K562 (cell line): ENCODE measurements around the gene DNAH8. TPM values are rescaled to one million over a fixed set of nuclear protein-coding genes. Genes with fewer than 3 reads are reported as not detected.

Experiments used
- ATAC-seq: fragments of 200-7000 bp; cut with Tn5 transposase; 3 replicates; pipeline ENCODE4 v1.9.1; 2020; ENCODE audit warnings: moderate library complexity
- BruUV-seq: library from RNA; stranded (reverse); fragments of 400-500 nt; replicated peaks from 2 replicates; lab custom pipeline; 2021; lab: Mats Ljungman, UMichigan
- CTCF ChIA-PET: fragments of 300-600 bp; formaldehyde crosslinking; extraction: SDS; loops from one replicate; lab custom pipeline; 2021; ENCODE audit warnings: low intra/inter-chr PET ratio; lab: Yijun Ruan, JAX
- POLR2A ChIA-PET: fragments of 300-600, 350-650 bp; sonication (Branson Sonifier 250); formaldehyde crosslinking; extraction: SDS; loops from one replicate; lab custom pipeline; 2021; ENCODE audit warnings: antibody characterized with exemption, inconsistent platforms; lab: Yijun Ruan, JAX
- DNase-seq, 4 experiments: peaks; one replicate each; pipeline versions ENCODE4 v3.0.0 to v3.0.0-alpha.2; 2011 to 2018; ENCODE audit warnings: low spot score in 3 of 4, mixed read lengths in 3 of 4; ENCODE audit errors: extremely low read depth in 1 of 4
- FAIRE-seq: peaks from 2 replicates; lab custom pipeline; 2011; peaks lifted over from hg19 to GRCh38; lab: Jason Lieb, UNC
- H2AFZ ChIP-seq: 2 replicates; pipeline ENCODE4 v1.6.0; 2011; ENCODE audit warnings: low read depth, low read length, control low read depth, inconsistent platforms
- H3K27ac ChIP-seq: fragments of 200-600 bp; 3 replicates; pipeline ENCODE4 v1.8.0; 2011; ENCODE audit warnings: low read depth, mild to moderate bottlenecking, control low read depth, inconsistent platforms, low read length, moderate library complexity, mixed read lengths; ENCODE audit errors: extremely low read depth
- H3K27me3 ChIP-seq, 2 experiments: fragments of 300-600 bp in 1 of 2; 2 replicates in 1 of 2; 3 replicates in 1 of 2; pipeline versions ENCODE4 v1.6.0 to v1.8.0; 2011; ENCODE audit warnings: inconsistent platforms in 2 of 2, low read length in 2 of 2, mild to moderate bottlenecking in 1 of 2, mixed read lengths in 1 of 2, moderate library complexity in 1 of 2; ENCODE audit not compliant: control insufficient read depth in 2 of 2, insufficient read depth in 2 of 2
- H3K36me3 ChIP-seq: fragments of 300-600 bp; 3 replicates; pipeline ENCODE4 v1.8.0; 2011; ENCODE audit warnings: mild to moderate bottlenecking, low read length, inconsistent platforms; ENCODE audit not compliant: control insufficient read depth, insufficient read depth
- H3K4me1 ChIP-seq, 2 experiments: fragments of 200-600 bp in 1 of 2; replicated peaks in 1 of 2; 2 replicates in 1 of 2; 3 replicates in 1 of 2; pipeline versions ENCODE4 v1.5.1 to v1.8.0; 2011; ENCODE audit warnings: inconsistent platforms in 2 of 2, low read length in 2 of 2, mild to moderate bottlenecking in 1 of 2, mixed read lengths in 1 of 2, moderate library complexity in 1 of 2; ENCODE audit not compliant: control insufficient read depth in 2 of 2, insufficient read depth in 2 of 2
- H3K4me2 ChIP-seq: 2 replicates; pipeline ENCODE4 v1.6.1; 2011; ENCODE audit warnings: low read length, control low read depth, inconsistent platforms, mixed read lengths; ENCODE audit not compliant: insufficient read depth
- H3K4me3 ChIP-seq: fragments of 200-600 bp; sonication (generic), shearing (Covaris generic); 2 replicates; pipeline ENCODE4 v1.5.1; 2016; ENCODE audit warnings: control low read depth, inconsistent platforms
- H3K79me2 ChIP-seq: fragments of 200-600 bp; 3 replicates; pipeline ENCODE4 v1.8.0; 2011; ENCODE audit warnings: low read length, inconsistent platforms; ENCODE audit not compliant: control insufficient read depth, insufficient read depth
- H3K9ac ChIP-seq, 2 experiments: 2 replicates each; pipeline versions ENCODE4 v1.6.0 to v1.6.1; 2011; ENCODE audit warnings: low read depth in 2 of 2, low read length in 2 of 2, control low read depth in 1 of 2, inconsistent platforms in 1 of 2, mild to moderate bottlenecking in 1 of 2, mixed read lengths in 1 of 2; ENCODE audit not compliant: insufficient read depth in 1 of 2
- H3K9me1 ChIP-seq: one replicate; pipeline ENCODE4 v1.6.0; 2011; ENCODE audit warnings: inconsistent platforms, mild to moderate bottlenecking, low read length, moderate library complexity; ENCODE audit not compliant: control insufficient read depth, insufficient read depth
- H3K9me3 ChIP-seq: replicated peaks from 2 replicates; pipeline ENCODE4 v1.5.1; 2011; ENCODE audit warnings: low read depth, low read length, inconsistent platforms; ENCODE audit not compliant: control insufficient read depth, insufficient read depth
- H4K20me1 ChIP-seq: replicated peaks from 2 replicates; pipeline ENCODE4 v1.6.1; 2011; ENCODE audit warnings: low read length, inconsistent platforms, mixed read lengths; ENCODE audit not compliant: control insufficient read depth, insufficient read depth
- BACH1 ChIP-seq: fragments of 200-800 bp; sonication (Bioruptor generic); IDR thresholded peaks from 2 replicates; pipeline ENCODE4 v1.6.1; 2016; ENCODE audit warnings: missing genetic modification characterization, missing compliant biosample characterization
- EWSR1 ChIP-seq: fragments of 450-650 bp; IDR thresholded peaks from 2 replicates; pipeline ENCODE4 v1.6.1; 2018; ENCODE audit warnings: borderline replicate concordance, mild to moderate bottlenecking, low read depth, moderate library complexity; ENCODE audit not compliant: partially characterized antibody
- MTA2 ChIP-seq: fragments of 450-650 bp; IDR thresholded peaks from 2 replicates; pipeline ENCODE4 v1.6.1; 2016; ENCODE audit warnings: low read depth
- NBN ChIP-seq: fragments of 450-650 bp; IDR thresholded peaks from 2 replicates; pipeline ENCODE4 v1.6.1; 2016; ENCODE audit warnings: low read depth, mild to moderate bottlenecking
- PCBP1 ChIP-seq: fragments of 200-400 bp; formaldehyde crosslinking; IDR thresholded peaks from 2 replicates; pipeline ENCODE4 v1.6.1; 2018; ENCODE audit warnings: mild to moderate bottlenecking, low read depth, low read length; ENCODE audit not compliant: poor library complexity, severe bottlenecking
- POLR2B ChIP-seq: fragments of 450-650 bp; IDR thresholded peaks from 2 replicates; pipeline ENCODE4 v1.6.1; 2018; ENCODE audit warnings: low read depth; ENCODE audit not compliant: partially characterized antibody
- WGBS: fragments of 100-300 bp; shearing (Covaris generic); methylation state at CpG from one replicate; pipeline ENCODE4 v1.1.6; 2016; ENCODE audit warnings: low coverage, mixed read lengths; ENCODE audit not compliant: insufficient coverage; ENCODE audit errors: missing lambda C conversion rate; 5-methylcytosine and 5-hydroxymethylcytosine counted together
- in situ Hi-C: fragments of 300-500 bp; cut with MboI; formaldehyde crosslinking; loops from 4 replicates; pipeline ENCODE4 v1.15.0; 2018; ENCODE audit warnings: inconsistent platforms, mixed read lengths
- intact Hi-C: fragments of 100-400 bp; cut with micrococcal nuclease; formaldehyde crosslinking; loops from 2 replicates; pipeline ENCODE4 v1.14.2; 2022
- polyA plus RNA-seq, 8 experiments: library from polyadenylated mRNA; depleted of rRNA in 4 of 8; stranded (reverse) in 5 of 8; unstranded in 3 of 8; fragments of >200 nt; fragmentation: Nextera tagmentation in 2 of 8; fragmentation: Illumina TruSeq in 1 of 8; extraction: Ambion mirVana in 2 of 8; extraction: Trizol in 1 of 8; gene quantifications; 2 replicates each; pipeline versions ENCODE4 v1.2.1 to v1.2.3, GENCODE V29; 2011 to 2014; ENCODE audit warnings: inconsistent platforms in 1 of 8, missing spikeins in 1 of 8
- total RNA-seq, 7 experiments: library from RNA; depleted of rRNA in 6 of 7; stranded (reverse); fragments of >200 nt in 6 of 7; fragmentation: Illumina TruSeq in 2 of 7; extraction: Trizol in 2 of 7; gene quantifications; 2 replicates each; pipeline versions ENCODE4 v1.2.1 to v1.2.3, GENCODE V29; 2011 to 2021; ENCODE audit warnings: low replicate concordance in 1 of 7
- TF ChIP-seq, protein P1 (sequence below), 2 experiments: IDR thresholded peaks; 2 replicates each; pipeline ENCODE4 v1.6.1; 2011; ENCODE audit warnings: borderline replicate concordance in 1 of 2, control low read depth in 1 of 2, low read depth in 1 of 2, low read length in 1 of 2, mild to moderate bottlenecking in 1 of 2, mixed read lengths in 1 of 2, moderate library complexity in 1 of 2; ENCODE audit not compliant: insufficient read depth in 1 of 2, insufficient read length in 1 of 2, poor library complexity in 1 of 2, severe bottlenecking in 1 of 2; ENCODE audit errors: extremely low read depth in 1 of 2
- TF ChIP-seq, protein P2 (sequence below): sonication (generic); formaldehyde crosslinking; IDR thresholded peaks from 2 replicates; pipeline ENCODE4 v1.8.0; 2022; ENCODE audit warnings: missing genetic modification reagents, mild to moderate bottlenecking, moderate library complexity, borderline replicate concordance

DNAH8 gene
- total and polyA plus RNA-seq, 9 of the 15 experiments (the other 6 are each of a cell fraction or from before 2014, with no cell fraction given): 1.2 to 4.2 (median 2.9) TPM

DNA sequence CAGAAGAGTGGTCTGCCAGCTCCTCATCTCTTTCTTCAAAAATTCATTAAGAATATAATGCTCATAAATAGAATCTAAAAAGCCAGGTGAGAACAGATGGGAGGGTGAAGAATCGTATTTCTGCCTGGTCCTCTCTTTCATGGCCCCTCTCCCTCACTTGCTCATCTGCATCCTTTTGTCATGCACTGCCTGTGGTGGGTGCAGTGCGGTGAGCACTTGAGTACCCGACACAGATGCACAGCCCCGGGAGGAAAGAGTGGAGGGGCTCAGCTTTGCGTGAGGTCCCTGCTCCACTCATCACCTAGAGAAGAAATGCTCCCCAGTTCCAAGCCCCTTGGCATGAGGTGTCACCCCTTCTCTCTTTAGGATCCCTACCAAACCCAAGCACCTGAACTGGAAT lies 275.4 kb downstream of the DNAH8 start:
- FAIRE-seq (no peak), ATAC-seq (no peak), DNase-seq (no peak)
- H3K27ac ChIP-seq: no peak overlapping the region
- TF ChIP-seq, protein P1, sequence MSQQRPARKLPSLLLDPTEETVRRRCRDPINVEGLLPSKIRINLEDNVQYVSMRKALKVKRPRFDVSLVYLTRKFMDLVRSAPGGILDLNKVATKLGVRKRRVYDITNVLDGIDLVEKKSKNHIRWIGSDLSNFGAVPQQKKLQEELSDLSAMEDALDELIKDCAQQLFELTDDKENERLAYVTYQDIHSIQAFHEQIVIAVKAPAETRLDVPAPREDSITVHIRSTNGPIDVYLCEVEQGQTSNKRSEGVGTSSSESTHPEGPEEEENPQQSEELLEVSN (IDR thresholded peaks at IDR 0.05; ENCODE audit: borderline replicate concordance in 1 of 2, extremely low read depth in 1 of 2, insufficient read depth in 1 of 2, insufficient read length in 1 of 2, low read depth in 1 of 2, low read length in 1 of 2, poor library complexity in 1 of 2, severe bottlenecking in 1 of 2): no peak
- TF ChIP-seq MTA2 (no peak), EWSR1 (no peak), PCBP1 (no peak), NBN (no peak), BACH1 (no peak), POLR2B (no peak)
- TF ChIP-seq, protein P2, sequence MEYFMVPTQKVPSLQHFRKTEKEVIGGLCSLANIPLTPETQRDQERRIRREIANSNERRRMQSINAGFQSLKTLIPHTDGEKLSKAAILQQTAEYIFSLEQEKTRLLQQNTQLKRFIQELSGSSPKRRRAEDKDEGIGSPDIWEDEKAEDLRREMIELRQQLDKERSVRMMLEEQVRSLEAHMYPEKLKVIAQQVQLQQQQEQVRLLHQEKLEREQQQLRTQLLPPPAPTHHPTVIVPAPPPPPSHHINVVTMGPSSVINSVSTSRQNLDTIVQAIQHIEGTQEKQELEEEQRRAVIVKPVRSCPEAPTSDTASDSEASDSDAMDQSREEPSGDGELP: no peak
- H3K27me3 ChIP-seq: peaks cover 35 to 55% of the 10 kb centered on the region in 2 experiments; a peak in 4 of 5 replicates
- H3K4me2 ChIP-seq: no peak overlapping the region
- WGBS: 0% methylated on average over 5 of the region's 5 CpGs
- in situ Hi-C loops (loop anchor here (10.0 kb wide), 1 partner anchor 174 kb away; no protein-coding TSS in a partner anchor), intact Hi-C loops (no loop called here)
- no peaks in the 10 kb centered on the region for H4K20me1 ChIP-seq
- H3K9ac ChIP-seq: no peak overlapping the region
- no peak overlapping the region for H3K4me3 ChIP-seq
- ChIA-PET POLR2A (interaction anchor here (1.0 kb wide), 1 partner anchor 9 kb away, joined by 3 read pairs; no protein-coding TSS in a partner anchor), CTCF (no interaction called here)
- no TSS peak for BruUV-seq
- no peaks in the 10 kb centered on the region for H3K36me3 ChIP-seq
- no peaks in the 10 kb centered on the region for H3K9me3 ChIP-seq
- H3K9me1 ChIP-seq: no peaks in the 10 kb centered on the region
- H3K4me1 ChIP-seq: no peaks in the 10 kb centered on the region
- no peaks in the 10 kb centered on the region for H3K79me2 ChIP-seq
- no peak overlapping the region for H2AFZ ChIP-seq
